ENCODE results near the gene UQCR11. TPM values are rescaled to one million over a fixed set of nuclear protein-coding genes. Genes with fewer than 3 reads are reported as not detected.

The UQCR11 gene
- polyA plus RNA-seq, 3 donors: 55.6 to 731 (median 659) TPM

- no peak overlapping the region for H2AFZ ChIP-seq (ENCODE audit: insufficient read depth, low read depth, low read length, poor library complexity, severe bottlenecking)
- no peak for TF ChIP-seq CTCF (IDR thresholded peaks at IDR 0.05)
- intact Hi-C loops (cut with micrococcal nuclease): no loop called here
Observed at GRCh38 chr19:1555487-1556389, 49.5 kb downstream of the UQCR11 start.

GRCh38 chr19:1554968-1555367 is 50.3 kb downstream of the UQCR11 start:
- no peaks in the 10 kb centered on the region for H4K20me1 ChIP-seq (ENCODE audit: insufficient read depth, low read length)
- no peaks in the 10 kb centered on the region for H3K9me3 ChIP-seq (replicated peaks in 1 of 2; ENCODE audit: control insufficient read depth in 1 of 2, insufficient read depth in 1 of 2, low read length in 2 of 2)
- no peak overlapping the region for H2AFZ ChIP-seq (ENCODE audit: insufficient read depth, low read depth, low read length, poor library complexity, severe bottlenecking)
- no peak overlapping the region for H3K4me3 ChIP-seq (replicated peaks in 1 of 3; ENCODE audit: low read depth in 2 of 3, low read length in 3 of 3)
- no peak overlapping the region for H3K4me2 ChIP-seq (replicated peaks; ENCODE audit: extremely low read depth, low read length, poor library complexity, severe bottlenecking)
- Mint-ChIP-seq H3K27me3 (ENCODE audit: low read depth in 3 of 3) (peaks cover 6 to 8% (median 7%) of the 10 kb centered on the region in 3 donors), H3K4me1 (no peaks in the 10 kb centered on the region), H3K4me3 (no peak overlapping the region), H3K9me3 (peaks cover 0 to 9% (median 0%) of the 10 kb centered on the region in 7 donors), H3K36me3 (no peaks in the 10 kb centered on the region), H3K27ac (no peak overlapping the region)
- no peaks in the 10 kb centered on the region for H3K4me1 ChIP-seq (ENCODE audit: control insufficient read depth in 1 of 2, insufficient read depth in 2 of 2, low read length in 2 of 2)
- no peak for TF ChIP-seq CTCF (IDR thresholded peaks at IDR 0.05)
- H3K27me3 ChIP-seq (ENCODE audit: control insufficient read depth in 2 of 2, insufficient read depth in 2 of 2, low read length in 2 of 2): no peaks in the 10 kb centered on the region
- H3K36me3 ChIP-seq (replicated peaks in 1 of 2; ENCODE audit: control insufficient read depth in 1 of 2, insufficient read depth in 2 of 2, low read length in 2 of 2): no peaks in the 10 kb centered on the region
- H3K9ac ChIP-seq (ENCODE audit: insufficient read depth, low read length, poor library complexity, severe bottlenecking): no peak overlapping the region
- no peak for DNase-seq
- H3K79me2 ChIP-seq (ENCODE audit: insufficient read depth, low read length): no peaks in the 10 kb centered on the region
- 98% methylated on average over 7 of the region's 24 CpGs for WGBS (ENCODE audit: insufficient coverage)
- intact Hi-C loops (cut with micrococcal nuclease): no loop called here
- no peak overlapping the region for H3K27ac ChIP-seq (ENCODE audit: low read depth in 1 of 2, low read length in 2 of 2)

More at GRCh38 chr19:1555487-1556389, 49.5 kb downstream of the UQCR11 start:
- no peak overlapping the region for H3K4me3 ChIP-seq (replicated peaks in 1 of 3; ENCODE audit: low read depth in 2 of 3, low read length in 3 of 3)
- H3K36me3 Mint-ChIP-seq: no peaks in the 10 kb centered on the region
- no peak for DNase-seq
- H3K27me3 Mint-ChIP-seq (ENCODE audit: low read depth in 3 of 3): peaks cover 5 to 9% (median 6%) of the 10 kb centered on the region in 3 donors
- peaks cover 0 to 9% (median 0%) of the 10 kb centered on the region in 7 donors for H3K9me3 Mint-ChIP-seq
- no peak overlapping the region for H3K4me2 ChIP-seq (replicated peaks; ENCODE audit: extremely low read depth, low read length, poor library complexity, severe bottlenecking)
- no peak overlapping the region for H3K27ac Mint-ChIP-seq
- no peaks in the 10 kb centered on the region for H3K79me2 ChIP-seq (ENCODE audit: insufficient read depth, low read length)
- H3K27me3 ChIP-seq (ENCODE audit: control insufficient read depth in 2 of 2, insufficient read depth in 2 of 2, low read length in 2 of 2): no peaks in the 10 kb centered on the region
- no peaks in the 10 kb centered on the region for H3K36me3 ChIP-seq (replicated peaks in 1 of 2; ENCODE audit: control insufficient read depth in 1 of 2, insufficient read depth in 2 of 2, low read length in 2 of 2)
- WGBS (ENCODE audit: insufficient coverage): 98% methylated on average over 107 of the region's 121 CpGs
- H3K4me1 Mint-ChIP-seq: no peaks in the 10 kb centered on the region
- H3K9me3 ChIP-seq (replicated peaks in 1 of 2; ENCODE audit: control insufficient read depth in 1 of 2, insufficient read depth in 1 of 2, low read length in 2 of 2): no peaks in the 10 kb centered on the region
- no peak overlapping the region for H3K4me3 Mint-ChIP-seq
- no peaks in the 10 kb centered on the region for H4K20me1 ChIP-seq (ENCODE audit: insufficient read depth, low read length)
- H3K9ac ChIP-seq (ENCODE audit: insufficient read depth, low read length, poor library complexity, severe bottlenecking): no peak overlapping the region
- no peaks in the 10 kb centered on the region for H3K4me1 ChIP-seq (ENCODE audit: control insufficient read depth in 1 of 2, insufficient read depth in 2 of 2, low read length in 2 of 2)
- H3K27ac ChIP-seq (ENCODE audit: low read depth in 1 of 2, low read length in 2 of 2): no peak overlapping the region

Measured in CD14-positive monocyte (primary cell).